SK-N-SH (cell line): ENCODE measurements around the gene ASMTL.
A peak's percentile ranks its signal among the peaks of the same experiment; 100 is the strongest.

ENCODE experiments used
- EP300 ChIP-seq, 2 experiments: IDR thresholded peaks; 2 replicates each; pipeline versions ENCODE4 v1.4.0 to v1.6.1; 2012; ENCODE audit warnings: borderline replicate concordance in 1 of 2, low read depth in 1 of 2, low read length in 1 of 2
- EZH2phosphoT487 ChIP-seq: fragments of 200-600 bp; sonication (generic); IDR thresholded peaks from 2 replicates; pipeline ENCODE4 v1.6.1; 2017; ENCODE audit warnings: low read depth, mixed run types, mild to moderate bottlenecking, antibody characterized with exemption, moderate library complexity, borderline replicate concordance
- FOXM1 ChIP-seq: IDR thresholded peaks from 2 replicates; pipeline ENCODE4 v1.4.0; 2012; ENCODE audit warnings: low read depth, mild to moderate bottlenecking
- GABPA ChIP-seq: IDR thresholded peaks from 2 replicates; pipeline ENCODE4 v1.4.0; 2012; ENCODE audit warnings: low read depth, mild to moderate bottlenecking
- GATA2 ChIP-seq: sonication (generic); formaldehyde crosslinking; IDR thresholded peaks from 2 replicates; pipeline ENCODE4 v1.5.0; 2020; ENCODE audit warnings: mild to moderate bottlenecking, missing genetic modification reagents
- JUND ChIP-seq: IDR thresholded peaks from 2 replicates; pipeline ENCODE4 v1.4.0; 2012
- MXI1 ChIP-seq: IDR thresholded peaks from 2 replicates; pipeline ENCODE4 v1.6.1; 2012; ENCODE audit warnings: mild to moderate bottlenecking, low read depth, low read length, improper control_type of control experiment
- POLR2AphosphoS5 ChIP-seq: IDR thresholded peaks from 2 replicates; pipeline ENCODE4 v1.6.1; 2012; ENCODE audit warnings: low read depth, low read length
- RAD21 ChIP-seq: IDR thresholded peaks from 2 replicates; pipeline ENCODE4 v1.6.1; 2012; ENCODE audit warnings: mild to moderate bottlenecking, low read length
- RCOR1 ChIP-seq: fragments of 150-350 bp; IDR thresholded peaks from 2 replicates; pipeline ENCODE4 v1.6.1; 2017; ENCODE audit warnings: antibody characterized with exemption, low read length
- TAF1 ChIP-seq: IDR thresholded peaks from 2 replicates; pipeline ENCODE4 v1.6.1; 2012; ENCODE audit warnings: low read depth, mild to moderate bottlenecking, low read length, moderate library complexity, borderline replicate concordance
- TF ChIP-seq, protein P1 (sequence below): fragments of 200-600 bp; sonication (generic); IDR thresholded peaks from 2 replicates; pipeline ENCODE4 v1.6.1; 2017; ENCODE audit warnings: antibody characterized with exemption, mild to moderate bottlenecking, moderate library complexity
- TF ChIP-seq, protein P2 (sequence below): IDR thresholded peaks from 2 replicates; pipeline ENCODE4 v1.4.0; 2012; ENCODE audit warnings: low read depth
- TF ChIP-seq, protein P3 (sequence below): IDR thresholded peaks from 2 replicates; pipeline ENCODE4 v1.6.1; 2012; ENCODE audit warnings: mild to moderate bottlenecking, low read depth, low read length, moderate library complexity

DNA sequence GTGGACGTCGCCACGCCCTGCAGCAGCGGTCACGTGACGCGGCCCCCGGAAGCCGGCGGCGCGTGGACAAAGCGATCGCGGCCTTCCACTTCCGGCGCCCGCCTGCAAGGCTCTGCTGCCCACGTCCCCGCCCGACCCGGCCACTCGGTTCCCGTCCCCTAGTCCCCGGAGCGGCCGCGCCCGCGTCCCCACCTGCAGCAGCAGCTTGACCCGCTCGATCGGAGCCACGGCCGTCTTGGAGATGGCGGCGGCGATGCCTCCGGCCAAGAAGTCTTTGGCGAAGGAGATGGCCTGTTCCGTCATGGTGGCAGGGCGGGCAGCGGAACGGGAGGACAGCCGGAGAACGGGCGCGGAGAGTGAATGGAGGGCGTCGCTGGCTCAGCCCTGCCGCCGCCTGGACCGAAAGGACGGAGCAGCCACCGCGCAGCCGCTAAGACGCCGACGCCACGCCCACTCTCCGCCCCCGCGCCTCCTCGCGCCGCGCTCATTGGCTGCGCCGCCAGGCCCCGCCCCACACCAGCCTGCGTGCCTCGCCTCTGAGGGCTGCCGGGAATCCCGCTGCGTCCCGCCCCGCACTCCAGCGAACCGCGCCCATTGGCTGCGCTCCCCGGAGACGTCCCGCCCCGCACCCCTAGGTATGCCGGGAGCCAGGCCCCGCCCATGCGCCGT lies 60.9 kb downstream of the ASMTL start, which contains the start of gene SLC25A6:
- TF ChIP-seq EP300 (IDR thresholded peaks at IDR 0.05; ENCODE audit: borderline replicate concordance in 1 of 2, low read depth in 1 of 2, low read length in 1 of 2) (no peak), MXI1 (peak; percentile 73; the same call in 1 of the 2 replicates), RAD21 (no peak), FOXM1 (no peak), POLR2AphosphoS5 (peak; percentile 73; the same call in 1 of the 2 replicates), TAF1 (peak; percentile 66; the same call in 1 of the 2 replicates), EZH2phosphoT487 (no peak), GABPA (peak; percentile 84), JUND (no peak), RCOR1 (no peak), GATA2 (CRISPR knock-in tag) (no peak)
- TF ChIP-seq, protein P1, sequence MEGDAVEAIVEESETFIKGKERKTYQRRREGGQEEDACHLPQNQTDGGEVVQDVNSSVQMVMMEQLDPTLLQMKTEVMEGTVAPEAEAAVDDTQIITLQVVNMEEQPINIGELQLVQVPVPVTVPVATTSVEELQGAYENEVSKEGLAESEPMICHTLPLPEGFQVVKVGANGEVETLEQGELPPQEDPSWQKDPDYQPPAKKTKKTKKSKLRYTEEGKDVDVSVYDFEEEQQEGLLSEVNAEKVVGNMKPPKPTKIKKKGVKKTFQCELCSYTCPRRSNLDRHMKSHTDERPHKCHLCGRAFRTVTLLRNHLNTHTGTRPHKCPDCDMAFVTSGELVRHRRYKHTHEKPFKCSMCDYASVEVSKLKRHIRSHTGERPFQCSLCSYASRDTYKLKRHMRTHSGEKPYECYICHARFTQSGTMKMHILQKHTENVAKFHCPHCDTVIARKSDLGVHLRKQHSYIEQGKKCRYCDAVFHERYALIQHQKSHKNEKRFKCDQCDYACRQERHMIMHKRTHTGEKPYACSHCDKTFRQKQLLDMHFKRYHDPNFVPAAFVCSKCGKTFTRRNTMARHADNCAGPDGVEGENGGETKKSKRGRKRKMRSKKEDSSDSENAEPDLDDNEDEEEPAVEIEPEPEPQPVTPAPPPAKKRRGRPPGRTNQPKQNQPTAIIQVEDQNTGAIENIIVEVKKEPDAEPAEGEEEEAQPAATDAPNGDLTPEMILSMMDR = no peak
- TF ChIP-seq, protein P2, sequence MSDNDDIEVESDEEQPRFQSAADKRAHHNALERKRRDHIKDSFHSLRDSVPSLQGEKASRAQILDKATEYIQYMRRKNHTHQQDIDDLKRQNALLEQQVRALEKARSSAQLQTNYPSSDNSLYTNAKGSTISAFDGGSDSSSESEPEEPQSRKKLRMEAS = peak; percentile 95
- TF ChIP-seq, protein P3, sequence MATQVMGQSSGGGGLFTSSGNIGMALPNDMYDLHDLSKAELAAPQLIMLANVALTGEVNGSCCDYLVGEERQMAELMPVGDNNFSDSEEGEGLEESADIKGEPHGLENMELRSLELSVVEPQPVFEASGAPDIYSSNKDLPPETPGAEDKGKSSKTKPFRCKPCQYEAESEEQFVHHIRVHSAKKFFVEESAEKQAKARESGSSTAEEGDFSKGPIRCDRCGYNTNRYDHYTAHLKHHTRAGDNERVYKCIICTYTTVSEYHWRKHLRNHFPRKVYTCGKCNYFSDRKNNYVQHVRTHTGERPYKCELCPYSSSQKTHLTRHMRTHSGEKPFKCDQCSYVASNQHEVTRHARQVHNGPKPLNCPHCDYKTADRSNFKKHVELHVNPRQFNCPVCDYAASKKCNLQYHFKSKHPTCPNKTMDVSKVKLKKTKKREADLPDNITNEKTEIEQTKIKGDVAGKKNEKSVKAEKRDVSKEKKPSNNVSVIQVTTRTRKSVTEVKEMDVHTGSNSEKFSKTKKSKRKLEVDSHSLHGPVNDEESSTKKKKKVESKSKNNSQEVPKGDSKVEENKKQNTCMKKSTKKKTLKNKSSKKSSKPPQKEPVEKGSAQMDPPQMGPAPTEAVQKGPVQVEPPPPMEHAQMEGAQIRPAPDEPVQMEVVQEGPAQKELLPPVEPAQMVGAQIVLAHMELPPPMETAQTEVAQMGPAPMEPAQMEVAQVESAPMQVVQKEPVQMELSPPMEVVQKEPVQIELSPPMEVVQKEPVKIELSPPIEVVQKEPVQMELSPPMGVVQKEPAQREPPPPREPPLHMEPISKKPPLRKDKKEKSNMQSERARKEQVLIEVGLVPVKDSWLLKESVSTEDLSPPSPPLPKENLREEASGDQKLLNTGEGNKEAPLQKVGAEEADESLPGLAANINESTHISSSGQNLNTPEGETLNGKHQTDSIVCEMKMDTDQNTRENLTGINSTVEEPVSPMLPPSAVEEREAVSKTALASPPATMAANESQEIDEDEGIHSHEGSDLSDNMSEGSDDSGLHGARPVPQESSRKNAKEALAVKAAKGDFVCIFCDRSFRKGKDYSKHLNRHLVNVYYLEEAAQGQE = no peak; the same call in 1 of the 2 replicates
